ENCODE results near the gene MSI1. TPM values are rescaled to one million over a fixed set of nuclear protein-coding genes. Genes with fewer than 3 reads are reported as not detected.

Gene MSI1
- total and polyA plus RNA-seq, 2 experiments from 2014 or later, result 12.8 to 16.9 TPM

- H3K36me3 Mint-ChIP-seq (ENCODE audit: low read depth), result no peaks in the 10 kb centered on the region
- no peak overlapping the region for H3K27ac ChIP-seq (ENCODE audit: low read depth)
- TF ChIP-seq ZNF114 (CRISPR knock-in tag; IDR thresholded peaks at IDR 0.05), result no peak
- no peak for TF ChIP-seq POLR2AphosphoS5 (IDR thresholded peaks at IDR 0.05; ENCODE audit: low read depth)
- TF ChIP-seq CREB1 (CRISPR knock-in tag; IDR thresholded peaks at IDR 0.05; ENCODE audit: low read depth), result no peak
- no peak for TF ChIP-seq STAT1 (IDR thresholded peaks at IDR 0.05; ENCODE audit: unreplicated experiment)
- TF ChIP-seq EZH2phosphoT487 (IDR thresholded peaks at IDR 0.05; ENCODE audit: unreplicated experiment), result no peak
- TF ChIP-seq ETS1 (IDR thresholded peaks at IDR 0.05), result no peak
- H3K9me3 Mint-ChIP-seq, result no peaks in the 10 kb centered on the region
- H3K27ac Mint-ChIP-seq, result no peak overlapping the region
- ATAC-seq (no peak), DNase-seq (ENCODE audit: low spot score) (no peak)
- no peak overlapping the region for H3K4me3 ChIP-seq
- H3K27me3 ChIP-seq (ENCODE audit: insufficient read depth), result peaks cover 1% of the 10 kb centered on the region; the same call in 1 of the 2 replicates
- H3K4me1 ChIP-seq (ENCODE audit: insufficient read depth), result peaks cover 20% of the 10 kb centered on the region
- H3K36me3 ChIP-seq (ENCODE audit: insufficient read depth), result no peaks in the 10 kb centered on the region
- H3K27me3 Mint-ChIP-seq (ENCODE audit: insufficient read depth, low read depth, poor library complexity), result peaks cover 11% of the 10 kb centered on the region
- H3K9me2 ChIP-seq (ENCODE audit: insufficient read depth), result no peaks in the 10 kb centered on the region
- H2AFZ ChIP-seq, result no peak overlapping the region
- no peaks in the 10 kb centered on the region for H3K79me2 ChIP-seq (replicated peaks; ENCODE audit: insufficient read depth)
- H3K4me2 ChIP-seq, result no peak overlapping the region
- no peaks in the 10 kb centered on the region for H4K20me1 ChIP-seq (replicated peaks; ENCODE audit: insufficient read depth)
- peaks cover 20% of the 10 kb centered on the region for H3K4me1 Mint-ChIP-seq
- H3K4me3 Mint-ChIP-seq, result no peak overlapping the region
- H3F3A ChIP-seq (replicated peaks; ENCODE audit: low read depth), result no peaks in the 10 kb centered on the region
These were observed 9.1 kb upstream of the MSI1 start for GRCh38 chr12:120378036-120378435.

- Mint-ChIP-seq H3K9me3 (no peaks in the 10 kb centered on the region), H3K4me1 (peaks cover 23% of the 10 kb centered on the region), H3K27me3 (ENCODE audit: insufficient read depth, low read depth, poor library complexity) (peaks cover 11% of the 10 kb centered on the region), H3K4me3 (no peak overlapping the region), H3K27ac (no peak overlapping the region), H3K36me3 (ENCODE audit: low read depth) (no peaks in the 10 kb centered on the region)
- Histone ChIP-seq H3K9me2 (ENCODE audit: insufficient read depth) (no peaks in the 10 kb centered on the region), H4K20me1 (replicated peaks; ENCODE audit: insufficient read depth) (no peaks in the 10 kb centered on the region), H3K4me3 (no peak overlapping the region), H3K27ac (ENCODE audit: low read depth) (no peak overlapping the region), H3K4me1 (ENCODE audit: insufficient read depth) (peaks cover 20% of the 10 kb centered on the region), H2AFZ (no peak overlapping the region), H3F3A (replicated peaks; ENCODE audit: low read depth) (no peaks in the 10 kb centered on the region), H3K36me3 (ENCODE audit: insufficient read depth) (no peaks in the 10 kb centered on the region), H3K79me2 (replicated peaks; ENCODE audit: insufficient read depth) (no peaks in the 10 kb centered on the region), H3K4me2 (peak overlapping the region; percentile 46; the same call in 1 of the 2 replicates), H3K27me3 (ENCODE audit: insufficient read depth) (peaks cover 5% of the 10 kb centered on the region)
- no peak for DNase-seq (ENCODE audit: low spot score)
- ATAC-seq, result peak; percentile 45
- TF ChIP-seq ETS1 (IDR thresholded peaks at IDR 0.05) (no peak), EZH2phosphoT487 (IDR thresholded peaks at IDR 0.05; ENCODE audit: unreplicated experiment) (no peak), NANOG (IDR thresholded peaks at IDR 0.05; ENCODE audit: borderline replicate concordance) (no peak), ZNF331 (CRISPR knock-in tag; IDR thresholded peaks at IDR 0.05; ENCODE audit: low read depth) (no peak), CTCF (conservative IDR thresholded peaks at IDR 0.05; ENCODE audit: low read depth in 2 of 2) (no peak), EZH2 (IDR thresholded peaks at IDR 0.05; ENCODE audit: low read depth, unreplicated experiment) (no peak), ZNF114 (CRISPR knock-in tag; IDR thresholded peaks at IDR 0.05) (no peak), POLR2AphosphoS5 (IDR thresholded peaks at IDR 0.05; ENCODE audit: low read depth) (no peak), STAT1 (IDR thresholded peaks at IDR 0.05; ENCODE audit: unreplicated experiment) (no peak), ZNF462 (CRISPR knock-in tag; IDR thresholded peaks at IDR 0.05) (no peak)
These were observed 8.6 kb upstream of the MSI1 start for GRCh38 chr12:120377611-120378010.
